Prostate gland (tissue), 2 donors: ENCODE data around the gene ACAA1.

Experiments used
- POLR2A ChIP-seq: fragments of 450-650 bp; IDR thresholded peaks from one replicate; pipeline ENCODE4 v1.6.1; 2016; ENCODE audit warnings: antibody characterized with exemption, mild to moderate bottlenecking
- POLR2AphosphoS5 ChIP-seq: sonication (generic); formaldehyde crosslinking; IDR thresholded peaks from one replicate; pipeline ENCODE4 v1.6.1; 2017; ENCODE audit warnings: antibody characterized with exemption
- TF ChIP-seq, protein P1 (sequence below), 4 experiments: fragments of 200-600 bp in 2 of 4; fragments of 450-650 bp in 2 of 4; sonication (generic) in 2 of 4; IDR thresholded peaks; 1 replicate in 3 of 4; 2 replicates in 1 of 4; pipeline ENCODE4 v1.5.1; 2016 to 2019; ENCODE audit warnings: antibody characterized with exemption in 4 of 4, mild to moderate bottlenecking in 2 of 4, moderate library complexity in 2 of 4

DNA sequence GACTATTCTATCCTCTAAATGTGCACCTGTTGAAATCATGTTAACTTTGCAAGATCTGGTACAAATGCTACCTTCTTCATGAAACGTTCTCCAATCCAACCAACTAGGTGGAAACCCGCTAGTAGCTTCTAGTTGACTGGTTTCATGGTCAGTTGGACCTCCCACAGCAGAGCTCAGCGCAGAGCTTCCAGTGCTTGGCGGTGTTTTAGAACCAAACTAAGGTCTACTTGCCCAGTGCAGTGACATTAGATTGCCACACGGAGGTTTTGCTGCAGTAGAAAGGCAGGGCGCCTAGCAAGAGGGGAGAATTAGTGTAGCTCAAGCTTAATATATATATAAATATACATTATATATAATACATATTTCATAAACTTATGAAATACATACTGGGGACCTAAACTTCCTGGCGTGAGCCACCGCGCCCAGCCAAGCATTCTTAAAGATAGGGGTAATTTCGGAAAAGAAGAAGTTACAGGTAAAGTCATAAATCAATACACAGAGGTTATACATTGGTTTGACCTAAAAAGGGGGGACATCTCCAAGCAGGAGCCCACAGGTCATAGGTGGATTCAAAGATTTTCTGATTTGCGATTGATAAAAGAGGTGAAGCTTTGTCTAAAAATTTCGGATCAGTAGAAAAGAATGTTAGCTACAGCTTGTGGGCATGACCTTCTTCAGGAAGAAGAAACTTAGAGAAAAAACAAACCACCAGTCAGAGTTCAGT, 26.4 kb upstream of the ACAA1 start:
- TF ChIP-seq, protein P1, sequence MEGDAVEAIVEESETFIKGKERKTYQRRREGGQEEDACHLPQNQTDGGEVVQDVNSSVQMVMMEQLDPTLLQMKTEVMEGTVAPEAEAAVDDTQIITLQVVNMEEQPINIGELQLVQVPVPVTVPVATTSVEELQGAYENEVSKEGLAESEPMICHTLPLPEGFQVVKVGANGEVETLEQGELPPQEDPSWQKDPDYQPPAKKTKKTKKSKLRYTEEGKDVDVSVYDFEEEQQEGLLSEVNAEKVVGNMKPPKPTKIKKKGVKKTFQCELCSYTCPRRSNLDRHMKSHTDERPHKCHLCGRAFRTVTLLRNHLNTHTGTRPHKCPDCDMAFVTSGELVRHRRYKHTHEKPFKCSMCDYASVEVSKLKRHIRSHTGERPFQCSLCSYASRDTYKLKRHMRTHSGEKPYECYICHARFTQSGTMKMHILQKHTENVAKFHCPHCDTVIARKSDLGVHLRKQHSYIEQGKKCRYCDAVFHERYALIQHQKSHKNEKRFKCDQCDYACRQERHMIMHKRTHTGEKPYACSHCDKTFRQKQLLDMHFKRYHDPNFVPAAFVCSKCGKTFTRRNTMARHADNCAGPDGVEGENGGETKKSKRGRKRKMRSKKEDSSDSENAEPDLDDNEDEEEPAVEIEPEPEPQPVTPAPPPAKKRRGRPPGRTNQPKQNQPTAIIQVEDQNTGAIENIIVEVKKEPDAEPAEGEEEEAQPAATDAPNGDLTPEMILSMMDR (IDR thresholded peaks at IDR 0.05), result no peak
- TF ChIP-seq POLR2A (no peak), POLR2AphosphoS5 (no peak)
